ENCODE measurements around the gene TRIM23.

TRIM23 gene

GRCh38 chr5:65563777-65564176, 60.4 kb downstream of the TRIM23 start:
- Histone ChIP-seq H3K4me1 (ENCODE audit: control insufficient read depth, insufficient read depth, low read length) (no peaks in the 10 kb centered on the region), H3K9me3 (ENCODE audit: control insufficient read depth, insufficient read depth, low read length) (no peaks in the 10 kb centered on the region)

GRCh38 chr5:65562731-65563701, 61.1 kb downstream of the TRIM23 start, which contains the start of the genes CENPK and PPWD1:
Gene CENPK (minus strand): TSS chr5:65563168. CDS start chr5:65554907, 8,261 bp downstream.
Gene PPWD1 (plus strand): TSS chr5:65563296. CDS start chr5:65563311, 15 bp downstream.
- H3K27me3 ChIP-seq (ENCODE audit: control insufficient read depth, insufficient read depth, low read length) = no peaks in the 10 kb centered on the region
- H3K36me3 ChIP-seq (ENCODE audit: control insufficient read depth, insufficient read depth, low read length) = no peaks in the 10 kb centered on the region
- H3K4me3 ChIP-seq (ENCODE audit: low read depth, low read length) = peak within 1 kb of the TSS; percentile 95
- H3K9ac ChIP-seq (ENCODE audit: low read depth, low read length) = peak within 1 kb of the TSS; percentile 96
- H3K9me3 ChIP-seq (ENCODE audit: control insufficient read depth, insufficient read depth, low read length) = no peaks in the 10 kb centered on the region
- H3K4me1 ChIP-seq (ENCODE audit: control insufficient read depth, insufficient read depth, low read length) = no peaks in the 10 kb centered on the region

More at GRCh38 chr5:65563777-65564176, 60.4 kb downstream of the TRIM23 start:
- H3K36me3 ChIP-seq (ENCODE audit: control insufficient read depth, insufficient read depth, low read length) = no peaks in the 10 kb centered on the region
- no peaks in the 10 kb centered on the region for H3K27me3 ChIP-seq (ENCODE audit: control insufficient read depth, insufficient read depth, low read length)
- H3K9ac ChIP-seq (ENCODE audit: low read depth, low read length) = peak overlapping the region; percentile 96
- peak overlapping the region; percentile 95 for H3K4me3 ChIP-seq (ENCODE audit: low read depth, low read length)

- Histone ChIP-seq H3K36me3 (ENCODE audit: control insufficient read depth, insufficient read depth, low read length) (no peaks in the 10 kb centered on the region), H3K9ac (ENCODE audit: low read depth, low read length) (no peak overlapping the region), H3K9me3 (ENCODE audit: control insufficient read depth, insufficient read depth, low read length) (no peaks in the 10 kb centered on the region), H3K27me3 (ENCODE audit: control insufficient read depth, insufficient read depth, low read length) (no peaks in the 10 kb centered on the region), H3K4me3 (ENCODE audit: low read depth, low read length) (no peak overlapping the region), H3K4me1 (ENCODE audit: control insufficient read depth, insufficient read depth, low read length) (no peaks in the 10 kb centered on the region)
Measured at GRCh38 chr5:65556718-65557117, 67.4 kb downstream of the TRIM23 start.

- no peaks in the 10 kb centered on the region for H3K4me1 ChIP-seq (ENCODE audit: control insufficient read depth, insufficient read depth, low read length)
- H3K27me3 ChIP-seq (ENCODE audit: control insufficient read depth, insufficient read depth, low read length) = no peaks in the 10 kb centered on the region
- peaks cover 1% of the 10 kb centered on the region for H3K36me3 ChIP-seq (ENCODE audit: control insufficient read depth, insufficient read depth, low read length)
- no peak overlapping the region for H3K4me3 ChIP-seq (ENCODE audit: low read depth, low read length)
- no peaks in the 10 kb centered on the region for H3K9me3 ChIP-seq (ENCODE audit: control insufficient read depth, insufficient read depth, low read length)
- no peak overlapping the region for H3K9ac ChIP-seq (ENCODE audit: low read depth, low read length)
Measured at GRCh38 chr5:65556181-65556580, 68.0 kb downstream of the TRIM23 start.

GRCh38 chr5:65555287-65555686, 68.8 kb downstream of the TRIM23 start:
- H3K9me3 ChIP-seq (ENCODE audit: control insufficient read depth, insufficient read depth, low read length) = no peaks in the 10 kb centered on the region
- no peak overlapping the region for H3K4me3 ChIP-seq (ENCODE audit: low read depth, low read length)
- H3K27me3 ChIP-seq (ENCODE audit: control insufficient read depth, insufficient read depth, low read length) = no peaks in the 10 kb centered on the region
- no peaks in the 10 kb centered on the region for H3K4me1 ChIP-seq (ENCODE audit: control insufficient read depth, insufficient read depth, low read length)
- no peak overlapping the region for H3K9ac ChIP-seq (ENCODE audit: low read depth, low read length)
- peaks cover 5% of the 10 kb centered on the region for H3K36me3 ChIP-seq (ENCODE audit: control insufficient read depth, insufficient read depth, low read length)

GRCh38 chr5:65553941-65554340, 70.2 kb downstream of the TRIM23 start:
- Histone ChIP-seq H3K27me3 (ENCODE audit: control insufficient read depth, insufficient read depth, low read length) (no peaks in the 10 kb centered on the region), H3K4me1 (ENCODE audit: control insufficient read depth, insufficient read depth, low read length) (no peaks in the 10 kb centered on the region), H3K4me3 (ENCODE audit: low read depth, low read length) (no peak overlapping the region), H3K36me3 (ENCODE audit: control insufficient read depth, insufficient read depth, low read length) (peaks cover 11% of the 10 kb centered on the region), H3K9ac (ENCODE audit: low read depth, low read length) (no peak overlapping the region), H3K9me3 (ENCODE audit: control insufficient read depth, insufficient read depth, low read length) (no peaks in the 10 kb centered on the region)

GRCh38 chr5:65548281-65548680, 75.9 kb downstream of the TRIM23 start:
- Histone ChIP-seq H3K4me1 (ENCODE audit: control insufficient read depth, insufficient read depth, low read length) (no peaks in the 10 kb centered on the region), H3K9me3 (ENCODE audit: control insufficient read depth, insufficient read depth, low read length) (no peaks in the 10 kb centered on the region), H3K36me3 (ENCODE audit: control insufficient read depth, insufficient read depth, low read length) (peaks cover 12% of the 10 kb centered on the region), H3K9ac (ENCODE audit: low read depth, low read length) (no peak overlapping the region), H3K27me3 (ENCODE audit: control insufficient read depth, insufficient read depth, low read length) (no peaks in the 10 kb centered on the region), H3K4me3 (ENCODE audit: low read depth, low read length) (no peak overlapping the region)

- Histone ChIP-seq H3K27me3 (ENCODE audit: control insufficient read depth, insufficient read depth, low read length) (no peaks in the 10 kb centered on the region), H3K36me3 (ENCODE audit: control insufficient read depth, insufficient read depth, low read length) (peaks cover 13% of the 10 kb centered on the region), H3K9me3 (ENCODE audit: control insufficient read depth, insufficient read depth, low read length) (no peaks in the 10 kb centered on the region), H3K9ac (ENCODE audit: low read depth, low read length) (no peak overlapping the region), H3K4me3 (ENCODE audit: low read depth, low read length) (no peak overlapping the region), H3K4me1 (ENCODE audit: control insufficient read depth, insufficient read depth, low read length) (no peaks in the 10 kb centered on the region)
Measured at GRCh38 chr5:65546141-65546540, 78.0 kb downstream of the TRIM23 start.

GRCh38 chr5:65544473-65544872, 79.7 kb downstream of the TRIM23 start:
- Histone ChIP-seq H3K4me3 (ENCODE audit: low read depth, low read length) (no peak overlapping the region), H3K36me3 (ENCODE audit: control insufficient read depth, insufficient read depth, low read length) (peaks cover 8% of the 10 kb centered on the region), H3K9me3 (ENCODE audit: control insufficient read depth, insufficient read depth, low read length) (no peaks in the 10 kb centered on the region), H3K27me3 (ENCODE audit: control insufficient read depth, insufficient read depth, low read length) (no peaks in the 10 kb centered on the region), H3K4me1 (ENCODE audit: control insufficient read depth, insufficient read depth, low read length) (no peaks in the 10 kb centered on the region), H3K9ac (ENCODE audit: low read depth, low read length) (no peak overlapping the region)

- no peak overlapping the region for H3K4me3 ChIP-seq (ENCODE audit: low read depth, low read length)
- no peak overlapping the region for H3K9ac ChIP-seq (ENCODE audit: low read depth, low read length)
- H3K36me3 ChIP-seq (ENCODE audit: control insufficient read depth, insufficient read depth, low read length) = peaks cover 2% of the 10 kb centered on the region
- peaks cover 2% of the 10 kb centered on the region for H3K4me1 ChIP-seq (ENCODE audit: control insufficient read depth, insufficient read depth, low read length)
- no peaks in the 10 kb centered on the region for H3K27me3 ChIP-seq (ENCODE audit: control insufficient read depth, insufficient read depth, low read length)
- no peaks in the 10 kb centered on the region for H3K9me3 ChIP-seq (ENCODE audit: control insufficient read depth, insufficient read depth, low read length)
Measured at GRCh38 chr5:65539827-65540226, 84.3 kb downstream of the TRIM23 start.

Measured in iPS-15b (cell line).